Ureter (tissue), 1 donor: ENCODE measurements around the gene ELF1. TPM values are rescaled to one million over a fixed set of nuclear protein-coding genes. Genes with fewer than 3 reads are reported as not detected.
"Not testable (repeated sequence)": the region's sequence is repeated elsewhere in the genome, so short reads cannot be mapped to it uniquely, and the experiment has no call there.

Experiments
- DNase-seq: peaks from one replicate; pipeline ENCODE4 v3.0.0-alpha.2; 2020; ENCODE audit warnings: low spot score
- total RNA-seq: library from RNA; stranded (reverse); gene quantifications from one replicate; pipeline ENCODE4 v1.2.4, GENCODE V29; 2023
- donor health status: DM: yes; HTN: yes; CAD: no.

Gene ELF1
- total RNA-seq, 1 donor from 2014 or later, result 124 TPM

DNA sequence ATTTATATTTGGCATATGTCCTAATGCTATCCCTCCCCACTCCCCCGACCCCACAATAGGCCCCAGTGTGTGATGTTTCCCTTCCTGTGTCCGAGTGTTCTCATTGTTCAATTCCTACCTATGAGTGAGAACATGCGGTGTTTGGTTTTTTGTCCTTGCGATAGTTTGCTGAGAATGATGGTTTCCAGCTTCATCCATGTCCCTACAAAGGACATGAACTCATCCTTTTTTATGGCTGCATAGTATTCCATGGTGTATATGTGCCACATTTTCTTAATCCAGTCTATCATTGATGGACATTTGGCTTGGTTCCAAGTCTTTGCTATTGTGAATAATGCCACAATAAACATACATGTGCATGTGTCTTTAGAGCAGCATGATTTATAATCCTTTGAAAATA lies 23.3 kb upstream of the ELF1 start:
- DNase-seq, result not testable (repeated sequence)

DNA sequence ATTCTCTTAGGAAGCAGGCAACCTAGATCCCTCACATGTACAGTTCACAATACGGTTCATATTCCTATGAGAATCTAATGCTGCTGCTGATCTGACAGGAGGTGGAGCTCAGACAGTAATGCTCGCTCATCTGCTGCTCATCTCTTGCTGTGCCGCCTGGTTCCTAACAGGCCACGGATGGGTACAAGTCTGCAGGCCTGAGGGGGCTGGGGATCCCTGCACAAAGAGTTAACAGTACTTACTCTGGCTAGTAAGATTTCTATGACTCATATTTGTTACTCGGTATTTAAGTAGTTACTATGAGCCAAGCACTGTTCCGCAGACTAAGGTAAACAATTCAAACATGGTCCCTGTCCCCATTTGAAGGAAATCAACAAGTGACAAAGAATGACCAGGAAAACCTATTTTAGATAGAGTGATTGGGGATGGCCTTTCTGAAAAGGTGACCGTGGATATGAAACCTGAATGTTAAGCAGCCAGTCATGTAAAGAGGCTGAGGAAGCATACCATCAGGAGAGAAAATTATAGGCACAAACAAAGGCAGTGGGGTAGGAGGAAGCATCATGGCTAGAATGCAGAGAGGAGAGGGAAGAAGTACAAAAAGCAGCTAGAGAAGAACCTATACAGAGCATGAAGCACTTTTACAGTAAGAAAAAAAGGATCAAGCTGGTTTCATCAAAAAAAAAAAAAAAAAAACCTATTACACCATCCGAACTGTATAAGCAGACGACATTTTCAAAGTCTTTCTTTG lies 21.6 kb upstream of the ELF1 start:
- no peak for DNase-seq

DNA sequence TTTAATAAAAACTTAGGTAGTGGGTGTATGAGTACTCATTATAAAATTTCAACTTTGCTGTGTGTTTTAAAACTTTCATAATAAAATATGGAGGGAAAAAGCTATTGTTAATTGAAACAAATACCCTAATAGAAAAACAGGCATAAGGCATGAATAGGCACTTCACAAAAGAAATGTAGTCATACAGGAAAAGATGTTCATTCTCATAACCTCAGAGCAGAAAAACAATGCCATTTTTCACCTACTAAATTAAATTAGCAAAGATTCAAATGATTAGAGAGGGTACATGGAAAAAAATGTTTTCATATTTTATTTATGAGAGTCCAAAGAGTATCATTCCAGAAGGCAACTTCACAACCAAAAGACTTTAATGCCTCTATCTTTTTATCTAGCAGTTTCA lies 20.6 kb upstream of the ELF1 start:
- DNase-seq, result no peak

DNA sequence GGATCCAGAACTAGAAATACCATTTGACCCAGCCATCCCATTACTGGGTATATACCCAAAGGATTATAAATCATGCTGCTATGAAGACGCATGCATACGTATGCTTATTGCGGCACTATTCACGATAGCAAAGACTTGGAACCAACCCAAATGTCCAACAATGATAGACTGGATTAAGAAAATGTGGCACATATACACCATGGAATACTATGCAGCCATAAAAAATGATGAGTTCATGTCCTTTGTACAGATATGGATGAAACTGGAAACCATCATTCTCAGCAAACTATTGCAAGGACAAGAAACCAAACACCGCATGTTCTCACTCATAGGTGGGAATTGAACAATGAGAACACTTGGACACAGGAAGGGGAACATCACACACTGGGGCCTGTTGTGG lies 17.4 kb upstream of the ELF1 start:
- DNase-seq, result not testable (repeated sequence)

DNA sequence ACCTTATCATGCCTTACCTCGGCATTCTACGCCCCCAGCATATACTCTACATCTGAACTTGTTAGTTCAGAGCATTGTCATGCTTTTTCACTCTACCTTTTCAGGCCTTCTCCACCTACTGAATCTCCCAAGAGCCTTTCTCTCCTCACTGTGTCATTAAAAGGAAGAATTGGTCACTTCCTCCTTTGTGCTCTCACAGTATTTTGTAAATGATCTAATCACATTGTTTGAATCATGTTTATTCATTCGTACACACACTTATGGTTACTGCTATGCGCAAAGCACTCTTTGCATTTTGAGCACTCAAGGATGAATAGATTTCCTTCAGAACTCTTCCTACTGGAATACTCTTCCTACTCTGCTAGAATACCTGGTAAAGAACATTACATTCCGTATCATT lies 15.8 kb upstream of the ELF1 start:
- no peak for DNase-seq

DNA sequence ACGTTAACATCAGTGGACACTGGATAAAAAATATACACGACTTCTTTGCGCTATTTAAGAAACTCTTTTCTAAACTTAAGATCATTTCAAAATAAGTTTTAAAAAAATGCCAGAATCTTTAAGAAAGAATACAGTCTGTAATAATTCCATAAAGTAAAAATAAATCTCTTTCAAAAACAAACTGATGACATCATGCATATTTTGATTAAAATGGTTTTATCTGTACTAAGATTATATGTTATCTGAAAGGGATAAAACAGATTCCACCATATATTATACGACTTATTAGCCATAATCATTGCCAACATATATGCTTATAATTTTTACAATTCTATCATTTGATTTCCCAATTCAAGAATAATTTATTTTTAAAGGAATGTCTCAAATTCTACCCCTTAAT lies 15.3 kb upstream of the ELF1 start:
- no peak for DNase-seq

DNA sequence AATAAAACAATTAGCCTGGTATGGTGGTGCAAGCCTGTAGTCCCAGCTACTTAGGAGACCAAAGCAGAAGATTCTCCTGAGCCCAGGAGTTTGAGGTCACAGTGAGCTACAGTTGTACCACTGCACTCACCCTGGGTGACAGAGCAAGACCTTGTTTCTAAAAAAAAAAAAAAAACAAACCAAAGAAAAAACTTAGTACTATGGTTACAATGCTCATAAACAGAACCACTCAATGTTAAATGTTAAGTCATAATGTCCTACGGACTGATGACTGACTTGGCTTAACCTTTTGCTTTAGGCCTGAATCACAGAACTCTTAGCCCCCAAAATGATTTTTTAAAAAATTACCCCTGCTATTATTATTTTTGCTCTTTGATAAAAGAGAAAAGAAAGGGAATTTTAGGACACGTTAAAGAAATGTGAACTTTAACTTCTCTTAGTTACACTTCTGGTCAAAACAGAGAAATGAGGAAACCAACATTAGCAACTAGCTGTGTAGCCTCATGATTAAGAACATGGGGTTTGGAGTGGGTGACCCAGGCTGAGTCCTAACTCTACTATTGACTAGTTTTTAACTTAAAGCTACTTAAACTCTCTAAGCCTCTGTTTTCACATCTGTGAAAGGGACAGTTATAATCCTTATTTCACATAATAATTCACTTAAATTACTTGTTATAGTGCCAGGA lies 13.7 kb upstream of the ELF1 start:
- DNase-seq, result no peak

DNA sequence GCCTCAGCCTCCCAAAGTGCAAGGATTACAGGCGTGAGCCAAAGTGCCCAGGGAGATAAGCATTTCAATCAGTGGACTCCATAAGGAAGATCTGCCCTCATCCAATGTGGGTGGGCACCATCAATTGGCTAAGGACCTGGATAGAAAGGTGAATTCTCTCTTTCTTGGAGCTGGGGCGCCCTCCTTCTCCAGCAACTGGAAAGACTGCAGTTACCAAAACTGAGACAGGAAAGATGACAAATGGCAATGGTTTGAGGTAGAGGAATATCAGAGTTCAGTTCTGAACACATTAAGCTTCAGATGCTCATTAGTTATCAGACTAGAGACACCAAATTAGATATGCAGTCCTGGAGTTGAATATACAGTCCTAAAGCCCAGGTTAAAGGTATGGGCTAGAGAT lies 10.5 kb upstream of the ELF1 start:
- DNase-seq, result no peak

DNA sequence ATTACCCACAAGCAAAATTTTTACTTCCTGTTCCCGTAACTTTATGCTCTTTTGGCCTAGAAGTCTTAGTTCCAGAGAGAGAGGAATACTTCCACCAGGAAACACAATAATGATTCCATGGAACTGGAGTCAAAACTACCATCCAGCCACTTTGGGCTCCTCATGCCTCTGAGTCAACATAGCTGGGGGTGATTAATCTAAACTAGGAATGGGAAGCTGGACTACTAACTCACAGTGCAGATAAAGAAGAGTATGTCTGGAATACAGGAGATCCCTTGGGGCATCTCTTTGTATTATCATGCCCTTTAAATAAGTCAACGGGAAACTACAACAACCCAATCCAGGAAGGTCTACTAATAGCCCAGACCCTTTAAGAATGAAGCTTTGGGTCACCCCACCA lies 8.9 kb upstream of the ELF1 start:
- no peak for DNase-seq

DNA sequence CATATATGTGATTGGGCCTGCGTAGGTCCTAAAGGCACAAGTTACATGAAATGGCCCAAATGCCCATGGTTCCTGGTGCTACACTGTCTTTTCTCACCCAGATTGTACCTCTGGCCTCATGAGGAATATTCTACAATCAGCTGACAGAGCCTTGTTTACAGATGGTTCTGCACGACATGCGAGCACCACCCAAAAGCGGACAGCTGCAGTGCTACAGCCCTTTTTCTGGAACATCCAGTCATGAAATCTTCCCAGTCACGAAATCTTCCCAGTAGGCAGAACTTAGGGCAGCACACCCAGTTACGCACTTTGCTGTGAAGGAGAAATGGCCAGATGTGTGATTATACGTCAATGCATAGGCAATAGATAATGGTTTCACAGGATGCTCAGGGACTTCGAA lies 7.7 kb upstream of the ELF1 start:
- no peak for DNase-seq

DNA sequence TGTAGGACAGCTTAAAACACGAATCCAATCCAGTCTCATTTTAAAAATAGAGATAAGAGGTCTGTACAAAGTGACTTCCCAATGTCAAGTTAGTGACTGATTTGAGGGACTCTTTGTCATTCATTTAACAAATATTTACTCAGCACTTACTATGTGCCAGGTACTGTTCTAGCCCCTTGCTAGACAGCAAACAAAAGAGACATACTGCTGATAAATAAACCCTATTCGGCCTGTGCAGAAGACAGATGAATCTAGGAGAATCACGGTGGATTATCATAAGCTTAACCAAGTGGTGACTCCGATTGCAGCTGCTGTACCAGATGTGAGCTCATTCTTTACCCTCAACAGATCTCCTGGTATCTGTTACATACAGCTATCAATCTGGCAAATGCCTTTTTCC lies 6.4 kb upstream of the ELF1 start:
- DNase-seq, result no peak

DNA sequence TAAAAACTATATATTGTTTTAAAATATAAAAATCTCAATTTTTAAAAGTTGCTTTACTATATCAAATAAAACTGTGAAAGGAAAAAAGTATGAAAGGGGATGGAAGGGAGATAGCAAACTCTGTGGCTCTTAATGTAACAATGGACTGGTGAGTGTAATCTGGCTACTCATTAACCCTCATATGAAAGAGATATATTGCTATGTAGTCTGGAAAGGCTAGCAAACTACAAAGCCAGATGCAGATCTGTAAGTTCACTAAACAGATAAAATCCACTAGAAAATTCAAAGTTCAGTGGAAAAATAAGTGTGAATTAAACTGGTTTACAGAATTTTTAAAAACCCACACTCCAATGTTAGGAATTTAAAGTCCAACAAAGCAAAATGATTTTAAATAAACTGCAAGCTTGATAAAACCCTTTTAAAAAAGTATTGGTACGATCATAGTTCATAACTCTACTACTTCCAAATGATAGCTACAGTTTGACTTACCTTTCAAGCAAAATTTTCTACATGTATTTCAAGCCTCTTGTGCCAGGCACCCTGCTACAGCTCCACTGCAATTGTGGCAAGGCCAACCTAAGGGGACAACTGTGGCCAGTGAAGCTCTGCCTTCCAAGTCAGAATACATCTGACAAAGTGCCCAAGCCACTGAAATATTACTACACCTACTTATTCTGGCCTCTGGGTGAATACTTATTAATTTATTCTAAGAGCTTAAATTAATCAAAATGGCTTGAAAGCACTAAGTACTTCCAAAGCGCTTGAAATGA lies 647 bp upstream of the ELF1 start:
- no peak for DNase-seq

DNA sequence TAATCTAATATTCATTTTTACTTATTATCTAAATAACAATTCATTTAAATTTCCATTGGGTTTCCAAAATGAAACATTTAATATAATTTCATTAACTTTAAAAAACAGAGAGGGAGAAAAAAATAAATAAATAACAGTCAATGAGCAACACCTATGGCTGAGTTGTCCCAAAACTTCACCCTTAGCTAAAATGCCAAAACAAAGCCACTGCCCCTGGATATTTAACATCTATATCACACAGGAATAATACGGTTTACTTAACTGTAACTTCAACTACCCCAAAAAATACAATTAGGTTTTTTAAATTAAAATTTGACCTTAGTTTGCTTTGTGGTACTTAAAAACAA lies 541 bp downstream of the ELF1 start:
- DNase-seq, result no peak

DNA sequence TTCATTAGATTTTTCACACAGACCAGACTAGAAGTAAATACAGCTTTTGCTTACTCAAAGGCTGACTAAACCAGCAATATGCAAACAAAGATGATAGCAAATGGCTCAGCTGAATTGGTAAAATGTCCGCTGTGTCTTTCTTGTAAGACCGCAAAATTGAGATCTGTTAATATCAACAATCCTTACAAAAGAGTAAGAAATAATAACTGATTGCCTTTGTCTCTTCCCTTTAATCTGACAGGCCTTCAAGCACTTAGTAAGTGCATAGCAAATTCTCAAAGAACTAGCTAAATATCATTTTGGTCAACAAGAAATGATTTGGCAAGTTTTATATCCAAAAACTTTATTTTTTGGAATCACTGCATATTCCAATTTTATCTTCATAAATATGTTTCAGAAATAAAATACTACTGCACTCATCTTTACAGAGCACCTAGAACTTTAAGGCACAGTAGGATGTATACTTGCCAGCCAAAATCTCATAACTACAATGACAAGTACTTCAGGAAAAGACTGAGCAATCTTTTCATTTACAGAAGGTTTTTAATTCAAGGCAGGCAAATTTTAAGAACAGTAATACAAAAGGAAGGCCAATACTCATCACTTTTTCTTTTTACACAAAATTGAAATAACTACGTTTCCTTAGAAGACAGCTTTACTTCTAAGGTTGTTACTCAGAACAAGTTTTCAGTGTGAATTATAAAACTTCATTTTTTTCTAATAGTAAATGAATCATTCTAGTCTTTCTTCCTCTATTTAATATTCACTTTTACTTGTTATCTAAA lies 1.1 kb downstream of the ELF1 start:
- no peak for DNase-seq

DNA sequence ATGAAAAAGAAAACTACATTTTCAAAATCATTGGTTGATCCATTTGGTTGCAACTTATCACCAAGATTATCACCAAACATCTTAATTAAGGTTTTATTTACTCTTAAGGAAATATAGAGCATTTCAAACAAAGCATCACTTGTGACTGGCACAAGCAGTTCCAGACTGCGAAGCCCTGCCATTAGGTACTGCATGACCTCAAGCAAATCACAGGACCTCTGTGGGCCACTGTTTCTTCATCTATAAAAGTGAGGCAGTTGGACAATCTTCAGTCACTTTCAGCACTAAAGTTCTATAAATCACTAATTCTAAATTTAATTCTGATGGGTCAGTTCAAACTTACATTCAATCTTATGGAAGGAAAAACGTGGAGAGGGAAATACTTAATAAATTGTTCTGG lies 2.0 kb downstream of the ELF1 start:
- DNase-seq, result no peak

DNA sequence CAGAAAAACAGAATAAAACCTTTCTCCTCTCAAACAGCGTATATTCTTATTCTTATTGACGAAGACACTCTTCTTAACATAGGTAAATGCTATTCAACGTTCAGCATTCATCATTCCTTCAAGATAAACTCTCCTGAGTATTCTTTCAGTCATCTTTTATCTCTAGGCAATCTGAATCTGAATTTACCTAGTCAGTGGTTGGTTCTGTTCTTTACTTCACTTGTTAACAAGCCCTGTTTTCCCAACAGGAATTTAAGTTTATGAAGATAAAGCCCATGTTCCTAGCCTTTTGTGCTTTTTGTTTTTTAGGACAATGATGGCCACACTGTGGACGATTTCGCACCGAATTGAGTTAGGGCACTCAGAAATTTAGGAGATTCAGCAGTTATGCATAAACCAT lies 3.2 kb downstream of the ELF1 start:
- DNase-seq, result no peak

DNA sequence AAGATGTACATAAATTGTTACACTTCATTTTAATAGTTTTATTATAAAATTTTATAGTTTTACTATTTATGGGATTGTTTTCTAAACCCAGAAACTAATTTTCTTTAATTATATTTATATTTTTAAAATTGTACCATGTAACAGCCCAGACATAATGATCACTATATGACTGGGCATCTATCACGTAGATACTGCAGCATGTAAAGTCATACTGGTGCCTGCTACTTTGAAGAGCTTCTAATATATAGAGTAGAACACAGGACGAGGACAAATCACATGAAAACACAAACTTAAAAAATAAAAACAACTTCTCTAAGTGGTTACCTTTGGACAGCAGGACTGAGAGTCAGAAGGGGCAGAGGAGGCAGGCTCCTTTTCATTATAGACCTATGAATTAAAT lies 5.3 kb downstream of the ELF1 start:
- no peak for DNase-seq

DNA sequence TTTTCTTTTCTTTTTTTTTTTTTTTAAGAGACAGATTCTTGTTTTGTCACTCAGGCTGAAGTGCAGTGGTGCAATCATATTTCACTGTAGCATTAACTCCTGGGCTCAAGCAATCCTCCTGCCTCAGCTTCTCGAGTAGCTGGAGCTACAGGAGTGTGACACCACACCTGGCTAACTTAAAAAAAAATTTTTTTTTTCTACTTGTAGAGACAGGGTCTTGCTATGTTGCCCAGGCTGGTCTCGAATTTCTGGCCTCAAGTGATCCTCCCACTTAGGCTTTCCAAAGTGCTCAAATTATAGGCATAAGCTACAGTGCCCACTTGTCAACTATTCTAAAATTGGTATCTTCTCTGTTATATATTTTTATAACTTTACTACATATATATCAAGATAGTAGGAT lies 6.6 kb downstream of the ELF1 start:
- DNase-seq, result no peak

DNA sequence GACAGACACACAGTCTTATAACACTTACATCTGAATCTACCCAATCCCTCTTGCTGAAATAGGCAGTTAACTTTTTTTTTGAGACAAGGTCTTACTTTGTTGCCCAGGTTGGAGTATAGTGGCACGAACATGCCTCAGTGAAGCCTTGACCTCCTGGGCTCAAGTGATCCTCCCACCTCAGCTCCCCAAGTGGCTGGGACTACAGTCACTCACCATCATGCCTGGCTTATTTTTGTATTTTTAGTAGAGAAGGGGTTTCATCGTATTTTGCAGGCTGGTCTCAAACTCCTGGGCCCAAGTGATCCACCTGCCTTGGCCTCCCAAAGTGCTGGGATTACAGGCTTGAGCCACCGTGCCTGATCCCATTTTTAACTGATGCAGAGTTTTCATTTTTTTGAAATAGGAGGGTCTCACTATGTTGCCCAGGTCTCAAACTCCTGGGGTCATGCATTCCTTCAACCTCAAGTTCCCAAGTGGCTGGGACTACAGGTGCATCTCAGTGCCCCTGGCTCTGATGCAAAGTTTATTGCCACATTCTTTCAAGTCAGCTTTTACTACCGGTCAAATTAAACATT lies 7.6 kb downstream of the ELF1 start:
- no peak for DNase-seq

DNA sequence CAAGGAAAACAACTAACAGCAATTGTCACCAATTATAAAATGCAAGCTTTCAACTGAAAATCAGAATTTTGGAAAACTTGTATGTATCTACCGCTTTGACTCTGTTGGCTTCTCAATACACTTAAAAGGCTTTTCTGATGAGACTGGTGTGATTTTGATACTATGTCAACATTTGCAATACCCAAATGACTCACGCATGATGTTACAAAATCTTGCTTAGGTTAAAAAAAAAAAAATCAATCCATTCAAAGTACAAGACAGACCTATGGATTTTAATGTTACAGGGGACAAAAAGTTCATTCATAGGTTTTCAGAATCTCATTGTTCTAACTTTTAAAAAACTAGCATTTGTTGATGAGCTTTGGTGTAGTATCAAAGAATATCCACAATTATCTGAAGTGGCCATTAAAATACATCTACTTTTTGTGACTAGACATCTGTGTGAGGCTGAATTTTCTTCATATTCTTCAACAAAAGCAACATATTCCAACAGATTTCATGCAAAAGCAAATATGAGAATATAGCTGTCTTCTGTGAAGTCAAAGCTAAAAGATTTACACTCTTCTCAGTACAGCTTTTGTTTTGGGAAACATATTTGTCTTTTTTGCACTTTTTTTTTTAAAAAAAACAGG lies 10.7 kb downstream of the ELF1 start:
- DNase-seq, result no peak

DNA sequence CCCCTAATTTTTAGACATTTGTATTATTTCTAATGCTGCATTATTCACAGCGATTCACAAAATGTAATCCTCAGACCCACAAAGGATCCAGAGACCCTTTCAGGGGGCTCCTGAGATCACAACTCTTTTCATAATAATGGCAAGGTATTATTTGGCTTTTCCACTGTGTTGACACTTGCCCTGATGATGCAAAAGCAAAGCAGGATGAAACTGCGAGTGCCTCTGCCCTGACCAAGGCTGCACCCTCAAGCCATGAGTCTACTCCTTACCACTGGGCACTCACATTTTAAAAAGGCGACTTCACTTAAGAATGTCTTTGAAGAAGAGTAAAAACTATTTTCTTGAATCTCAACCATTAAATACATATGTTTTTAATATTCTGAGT lies 11.4 kb downstream of the ELF1 start:
- no peak for DNase-seq
